Stimulated activated CD8-positive, alpha-beta memory T cell treated with anti-CD3 and anti-CD28 coated beads, Interleukin-4, amount 100 ng/mL, for 1 hour (primary cell): ENCODE measurements around the gene IMPG2.
"Not testable (repeated sequence)": the region's sequence is repeated elsewhere in the genome, so short reads cannot be mapped to it uniquely, and the experiment has no call there.

Experiments
- DNase-seq, 2 donors: peaks; one replicate each; pipeline ENCODE4 v3.0.0-alpha.2; 2020; ENCODE audit warnings: low read depth in 2 of 2, low spot score in 1 of 2

The IMPG2 gene

GRCh38 chr3:101320475-101320874, at the start of gene IMPG2:
Gene IMPG2 (minus strand): TSS chr3:101320575. CDS start chr3:101320372, 203 bp downstream.
- no peak for DNase-seq

DNA sequence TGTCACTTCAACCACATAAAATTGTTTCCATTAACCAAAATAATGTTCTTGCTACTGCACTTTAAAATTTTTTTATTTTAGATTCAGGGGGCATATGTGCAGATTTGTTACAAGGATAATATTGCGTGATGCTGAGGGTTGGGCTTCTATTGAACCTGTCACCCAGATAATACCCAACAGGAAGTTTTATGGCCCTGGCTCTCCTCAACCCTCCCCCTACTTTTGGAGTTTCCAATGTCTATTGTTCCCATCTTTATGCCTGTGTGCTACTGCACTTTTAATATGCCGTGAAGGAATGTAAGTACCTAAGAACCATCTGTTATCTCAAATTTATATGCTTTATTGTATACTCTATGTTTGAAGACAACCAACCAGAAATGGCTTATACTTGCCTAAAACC, 42.0 kb upstream of the IMPG2 start:
- no peak for DNase-seq

DNA sequence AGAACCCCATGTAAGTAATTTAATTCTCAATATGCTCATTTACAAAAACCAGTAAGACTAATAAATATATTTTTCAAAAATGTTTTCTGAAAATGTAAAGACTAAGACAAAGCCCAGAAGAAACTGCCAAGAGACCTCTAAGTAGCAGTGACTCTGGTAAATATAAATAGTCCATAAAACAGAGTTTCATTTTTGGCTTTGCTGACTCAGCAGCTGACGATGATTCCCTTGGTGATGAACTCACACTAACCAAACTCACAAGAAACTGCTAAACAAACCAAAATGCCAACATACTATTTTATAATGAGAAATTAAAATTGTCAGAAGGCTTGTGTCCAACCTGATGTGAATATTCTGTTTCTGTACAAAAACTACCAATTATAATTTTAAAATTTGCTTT, 31.5 kb upstream of the IMPG2 start:
- no peak for DNase-seq

GRCh38 chr3:101340591-101340990, 20.2 kb upstream of the IMPG2 start:
- DNase-seq = no peak

DNA sequence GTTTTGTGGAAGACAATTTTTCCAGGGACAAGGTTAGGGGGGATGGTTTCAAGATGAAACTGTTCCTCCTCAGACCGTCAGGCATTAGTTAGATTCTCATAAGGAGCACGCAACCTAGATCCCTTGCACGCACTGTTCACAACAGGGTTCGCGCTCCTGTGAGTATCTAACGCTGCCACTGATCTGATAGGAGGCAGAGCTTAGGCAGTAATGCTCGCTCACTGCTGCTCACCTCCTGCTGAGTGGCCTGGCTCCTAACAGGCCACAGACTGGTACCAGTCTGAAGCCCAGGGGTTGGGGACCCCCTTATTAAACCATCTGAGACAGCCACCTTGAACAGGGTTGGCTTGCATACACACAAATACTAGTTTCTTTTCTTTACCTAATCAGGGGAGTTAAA, 13.5 kb upstream of the IMPG2 start:
- DNase-seq = no peak

DNA sequence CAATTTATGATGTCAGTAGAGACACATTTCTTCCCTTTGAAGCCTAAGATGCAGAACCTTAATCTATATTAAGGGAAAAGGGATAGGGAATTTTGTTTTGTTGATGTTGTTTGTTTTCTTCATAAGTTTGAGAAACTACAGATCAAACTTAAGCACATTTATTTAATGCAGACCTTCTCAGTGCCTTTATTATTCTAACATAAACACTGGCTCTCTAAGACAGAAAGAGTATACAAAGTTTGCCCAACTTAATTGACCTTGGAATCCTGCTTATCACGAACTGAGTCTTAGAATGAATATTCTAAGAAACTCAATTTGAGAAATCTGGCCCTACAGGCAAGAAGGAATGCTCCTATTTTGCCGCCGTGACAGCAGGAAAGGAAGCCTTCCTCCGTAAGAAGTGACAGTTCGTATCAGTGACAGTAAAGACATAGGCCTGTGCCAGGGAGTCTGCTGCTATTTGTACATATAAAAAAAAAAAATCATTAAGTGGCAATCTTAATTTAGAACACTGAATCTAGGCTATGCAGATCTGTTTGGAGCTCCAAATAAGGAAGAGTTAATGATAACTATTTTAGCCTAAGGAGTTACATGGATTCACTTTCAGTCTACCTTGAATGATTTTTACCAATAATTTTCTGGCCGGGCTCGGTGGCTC, 8.8 kb upstream of the IMPG2 start:
- no peak for DNase-seq

GRCh38 chr3:101325393-101326134, 5.2 kb upstream of the IMPG2 start:
- DNase-seq = no peak

GRCh38 chr3:101319531-101319930, 844 bp downstream of the IMPG2 start:
- no peak for DNase-seq

GRCh38 chr3:101312545-101312944, 7.8 kb downstream of the IMPG2 start:
- no peak for DNase-seq

GRCh38 chr3:101311676-101312075, 8.7 kb downstream of the IMPG2 start:
- no peak for DNase-seq

DNA sequence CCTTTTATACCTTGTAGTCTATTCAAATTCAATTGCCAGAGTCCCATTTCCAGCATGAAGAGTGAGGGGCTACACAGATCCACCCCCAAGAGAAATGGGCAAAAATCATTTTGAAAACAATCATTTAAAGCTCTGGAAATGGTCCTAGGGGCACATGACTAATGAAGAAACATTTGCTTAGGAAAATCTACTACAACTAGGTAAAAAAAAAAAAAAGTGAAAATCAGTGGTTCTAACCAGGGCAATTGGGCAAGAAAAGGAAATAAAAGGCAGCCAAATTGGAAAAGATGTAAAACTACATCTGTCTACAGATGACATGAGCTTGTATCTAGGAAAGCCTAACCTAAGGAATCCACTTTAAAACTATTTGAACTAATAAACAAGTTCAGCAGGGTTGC, 9.4 kb downstream of the IMPG2 start:
- DNase-seq = no peak

DNA sequence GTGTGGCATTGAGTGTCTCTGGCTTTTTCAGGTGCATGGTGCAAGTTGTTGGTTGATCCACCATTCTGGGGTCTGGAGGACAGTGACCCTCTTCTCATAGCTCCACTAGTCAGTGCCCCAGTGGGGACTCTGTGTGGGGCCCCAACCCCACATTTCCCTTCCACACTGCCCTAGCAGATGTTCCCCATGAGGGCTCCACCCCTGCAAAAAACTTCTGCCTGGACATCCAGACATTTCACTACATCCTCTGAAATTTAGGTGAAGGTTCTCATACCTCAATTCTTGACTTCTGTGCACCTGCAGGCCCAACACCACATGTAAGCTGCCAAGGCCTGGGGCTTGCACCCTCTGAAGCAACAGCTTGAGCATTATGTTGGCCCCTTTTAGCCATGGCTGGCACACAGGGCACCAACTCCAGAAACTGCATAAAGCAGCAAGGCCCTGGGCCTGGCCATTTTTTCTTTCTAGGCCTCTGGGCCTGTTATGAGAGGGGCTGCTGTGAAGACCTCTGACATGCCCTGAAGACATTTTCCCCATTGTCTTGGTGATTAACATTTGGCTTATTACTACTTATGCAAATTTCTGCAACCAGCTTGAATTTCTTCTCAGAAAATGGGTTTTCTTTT, 12.1 kb downstream of the IMPG2 start:
- not testable (repeated sequence) for DNase-seq

GRCh38 chr3:101303836-101304235, 16.5 kb downstream of the IMPG2 start:
- no peak for DNase-seq

DNA sequence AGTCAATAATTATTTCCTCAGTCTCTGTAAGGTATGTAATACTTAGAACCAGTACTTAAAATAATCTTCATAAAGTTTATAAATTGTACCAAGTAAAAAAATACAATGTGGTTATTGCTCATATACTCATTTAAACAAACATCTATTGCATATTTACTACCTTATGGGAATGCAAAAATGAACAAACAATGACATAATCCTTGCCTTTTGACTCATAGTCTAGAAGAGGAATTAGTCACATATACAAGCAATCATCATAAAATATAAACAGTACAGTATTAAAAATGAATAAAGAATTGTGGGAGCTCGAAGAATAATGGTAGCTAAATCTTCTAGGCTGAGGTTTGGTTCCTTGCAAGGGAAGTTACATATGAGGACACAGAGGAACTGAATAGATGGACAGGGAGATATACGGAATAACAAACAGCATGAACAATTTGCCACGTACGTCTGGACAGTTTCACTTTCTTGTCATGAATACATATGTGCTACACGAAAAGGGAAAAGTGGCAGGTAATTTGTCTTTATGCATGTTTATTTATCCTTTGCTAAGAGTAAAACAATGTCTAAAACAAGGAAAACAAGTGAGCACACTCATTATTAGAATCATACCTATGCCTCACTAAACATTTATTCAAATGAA, 17.2 kb downstream of the IMPG2 start:
- no peak for DNase-seq

DNA sequence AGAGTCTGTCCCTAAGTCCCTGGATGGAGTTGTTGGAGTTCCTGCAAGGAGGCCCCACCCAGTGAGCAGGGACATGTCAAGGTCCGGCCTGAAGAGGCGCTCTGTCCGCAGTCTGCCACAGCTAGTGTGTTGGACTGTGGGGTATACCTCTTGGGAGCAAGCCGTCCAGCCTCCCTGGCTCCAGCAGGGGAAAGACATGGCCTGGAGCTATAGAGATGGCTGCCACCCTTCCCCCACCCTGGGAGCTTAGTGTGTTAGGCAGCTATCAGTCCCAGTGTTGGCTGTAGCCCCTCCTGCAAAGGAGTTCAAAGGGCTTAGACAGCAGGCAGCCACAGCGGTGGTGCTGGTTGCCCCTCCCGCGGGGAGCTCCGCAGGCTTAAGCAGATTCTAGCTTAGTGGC, 20.3 kb downstream of the IMPG2 start:
- DNase-seq = no peak

DNA sequence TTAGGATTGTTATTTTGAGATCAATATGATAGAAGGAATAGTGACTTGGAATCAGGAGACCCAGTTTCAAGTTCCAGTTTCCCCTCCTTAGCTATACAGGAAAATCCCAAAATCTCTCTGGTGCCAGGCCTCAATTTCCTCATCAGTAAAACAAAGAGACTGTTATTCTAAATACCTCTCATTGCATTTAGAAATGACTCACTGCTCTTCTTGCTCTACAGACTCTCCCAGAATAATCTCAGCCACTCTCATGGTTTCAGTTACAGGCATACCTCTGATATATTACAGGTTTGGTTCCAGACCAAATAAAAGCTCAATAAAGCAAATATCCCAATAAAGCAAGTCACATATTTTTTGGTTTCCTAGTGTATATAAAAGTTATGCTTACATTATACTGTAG, 28.3 kb downstream of the IMPG2 start:
- no peak for DNase-seq

DNA sequence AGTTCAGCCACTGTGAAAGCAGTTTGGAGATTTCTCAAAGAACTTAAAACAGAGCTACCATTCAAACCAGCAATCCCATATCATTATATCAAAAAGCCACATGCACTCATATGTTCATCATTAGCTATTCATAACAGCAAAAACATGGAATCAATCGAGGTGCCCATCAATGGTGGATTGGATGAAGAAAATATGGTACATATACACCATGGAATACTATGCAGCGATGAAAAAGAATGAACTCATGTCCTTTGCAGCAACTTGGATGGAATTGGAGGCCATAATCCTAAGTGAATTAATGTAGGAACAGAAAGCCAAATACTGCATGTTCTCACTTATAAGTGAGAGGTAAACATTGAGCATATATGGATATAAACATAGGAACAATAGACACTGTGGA, 32.1 kb downstream of the IMPG2 start:
- DNase-seq = no peak

DNA sequence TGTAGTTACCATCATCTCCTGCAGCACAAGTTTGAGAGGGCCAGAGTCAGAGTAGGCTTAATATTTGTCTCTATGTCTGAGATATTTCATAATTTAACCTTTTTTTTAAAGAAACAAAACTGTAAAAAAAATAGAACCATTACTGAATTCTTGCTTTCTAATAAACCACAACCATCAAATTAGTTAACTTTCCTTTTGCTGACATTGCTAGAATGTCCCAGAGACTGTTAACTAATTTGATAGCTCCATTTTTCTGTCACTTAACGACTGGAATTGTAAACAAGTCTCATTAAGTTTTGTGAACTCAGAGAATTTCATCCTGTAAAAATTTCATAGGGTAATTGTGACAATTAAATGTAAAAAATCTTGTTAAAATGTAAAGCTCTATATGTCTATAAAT, 35.6 kb downstream of the IMPG2 start:
- no peak for DNase-seq

DNA sequence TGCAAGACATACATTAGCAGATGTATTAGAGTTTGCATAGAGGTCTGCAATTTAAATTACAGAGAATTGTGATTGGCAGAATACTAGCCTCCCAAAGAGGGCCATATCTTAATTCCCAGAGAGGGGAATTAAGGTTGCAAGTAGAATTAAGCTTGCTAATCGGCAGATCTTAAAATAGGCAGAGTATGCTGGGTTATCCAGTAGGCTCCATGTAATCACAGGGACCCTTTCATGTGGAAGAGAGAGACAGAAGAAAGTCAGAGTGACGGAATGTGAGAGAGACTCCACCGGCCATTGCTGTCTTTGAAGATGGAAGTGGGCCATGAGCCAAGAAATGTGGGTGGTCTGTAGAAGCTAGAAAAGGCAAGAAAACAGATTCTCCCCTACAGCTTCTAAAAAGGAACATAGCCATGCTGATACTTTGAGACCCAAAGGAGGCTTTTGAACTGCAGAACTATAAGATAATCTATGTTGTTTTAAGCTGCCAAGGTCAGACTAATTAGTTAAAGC, 38.8 kb downstream of the IMPG2 start:
- DNase-seq = no peak

GRCh38 chr3:101279765-101280385, 40.5 kb downstream of the IMPG2 start:
- no peak for DNase-seq

GRCh38 chr3:101279162-101279561, 41.2 kb downstream of the IMPG2 start:
- no peak for DNase-seq
